ENCODE results near the gene ATP2A1. TPM values are rescaled to one million over a fixed set of nuclear protein-coding genes. Genes with fewer than 3 reads are reported as not detected.
A peak's percentile ranks its signal among the peaks of the same experiment; 100 is the strongest.

ATP2A1 gene
- total and polyA plus RNA-seq, 7 donors, result 0.36 to 1.6 (median 0.85) TPM; not detected in 3

DNA sequence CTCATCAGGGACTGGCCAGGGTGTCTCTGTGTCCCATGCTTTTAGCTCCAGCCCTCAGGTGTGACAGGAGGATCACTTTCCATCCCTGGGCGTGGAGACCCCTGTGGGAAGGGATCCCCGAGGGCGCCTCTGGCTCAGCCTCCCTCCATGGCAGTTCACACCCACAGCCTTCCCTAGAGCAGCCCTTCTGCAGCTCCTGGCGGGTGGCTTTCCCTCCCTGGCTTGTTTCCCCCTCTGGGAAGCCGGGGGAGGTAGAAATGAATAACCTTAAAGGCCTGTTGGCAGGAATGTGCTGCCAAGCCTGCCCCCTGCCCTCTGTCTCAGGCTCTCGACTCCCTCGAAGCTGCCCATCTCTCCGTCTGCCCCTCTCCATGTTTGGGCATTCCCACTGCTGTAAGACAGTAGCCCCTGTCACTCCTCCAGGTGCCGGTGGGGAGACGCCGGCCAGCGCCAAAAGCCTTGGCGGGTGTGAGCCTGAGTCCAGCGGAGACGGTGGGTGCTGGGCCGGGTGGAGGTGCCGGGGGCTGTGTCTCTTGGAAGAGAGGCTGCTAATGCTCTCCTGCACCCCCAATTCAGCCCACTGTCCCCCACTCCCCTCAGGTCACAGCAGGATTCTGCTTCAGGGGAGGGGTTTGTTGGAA lies 2.1 kb upstream of the ATP2A1 start:
- Histone ChIP-seq H3K4me3 (no peak overlapping the region), H3K27ac (no peak overlapping the region), H3K9me3 (no peaks in the 10 kb centered on the region), H3K27me3 (peaks cover 0 to 9% (median 0%) of the 10 kb centered on the region in 3 donors), H3K36me3 (peaks cover 8 to 35% (median 20%) of the 10 kb centered on the region in 4 donors), H3K4me1 (peaks cover 0 to 16% (median 14%) of the 10 kb centered on the region in 4 donors)
- intact Hi-C loops (cut with DNase I), result no loop called here
- TF ChIP-seq POLR2AphosphoS5 (IDR thresholded peaks at IDR 0.05) (no peak), POLR2A (IDR thresholded peaks at IDR 0.05) (no peak)
- WGBS, 2 donors, result 78 to 81% methylated on average over 17 of the region's 17 CpGs
- DNase-seq, result no peak

DNA sequence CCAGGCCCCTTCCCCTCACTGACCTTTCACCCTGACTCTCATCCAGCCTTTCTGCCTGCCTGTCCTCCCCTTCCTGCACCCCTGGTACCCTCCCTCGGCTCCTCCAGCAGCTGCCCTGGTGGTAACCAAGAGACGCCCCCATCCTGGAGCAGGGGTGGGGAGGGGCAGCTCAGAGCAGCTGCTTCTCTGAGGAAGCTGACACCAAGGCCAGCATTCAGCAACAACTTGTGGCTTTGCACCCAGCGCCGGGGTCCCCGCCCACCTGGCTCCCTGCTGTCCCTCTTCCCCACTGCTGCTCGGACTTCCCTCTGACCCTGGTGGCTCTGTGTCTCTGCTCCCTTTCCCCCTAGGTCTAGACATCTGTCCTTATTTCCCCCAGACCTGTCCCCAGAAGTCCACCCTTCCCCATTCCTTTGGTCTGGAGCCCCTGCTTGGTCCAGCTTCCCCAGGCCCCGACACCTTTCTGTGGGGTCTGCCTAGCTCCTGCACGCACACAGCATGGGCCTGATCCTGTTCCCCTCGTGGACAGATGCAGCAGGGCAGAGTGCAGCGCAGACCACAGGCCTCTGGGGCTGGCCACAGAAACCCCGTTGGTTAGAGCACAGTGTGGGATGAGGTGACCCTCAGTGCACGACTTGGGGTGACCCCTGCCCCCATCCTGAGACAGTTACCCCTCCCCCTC lies 1.2 kb upstream of the ATP2A1 start:
- H3K9me3 ChIP-seq, result no peaks in the 10 kb centered on the region
- H3K27me3 ChIP-seq, result peaks cover 0 to 18% (median 3%) of the 10 kb centered on the region in 3 donors
- 55 to 67% methylated on average over 12 of the region's 12 CpGs for WGBS, 2 donors
- intact Hi-C loops (cut with DNase I), result no loop called here
- TF ChIP-seq, protein P1, sequence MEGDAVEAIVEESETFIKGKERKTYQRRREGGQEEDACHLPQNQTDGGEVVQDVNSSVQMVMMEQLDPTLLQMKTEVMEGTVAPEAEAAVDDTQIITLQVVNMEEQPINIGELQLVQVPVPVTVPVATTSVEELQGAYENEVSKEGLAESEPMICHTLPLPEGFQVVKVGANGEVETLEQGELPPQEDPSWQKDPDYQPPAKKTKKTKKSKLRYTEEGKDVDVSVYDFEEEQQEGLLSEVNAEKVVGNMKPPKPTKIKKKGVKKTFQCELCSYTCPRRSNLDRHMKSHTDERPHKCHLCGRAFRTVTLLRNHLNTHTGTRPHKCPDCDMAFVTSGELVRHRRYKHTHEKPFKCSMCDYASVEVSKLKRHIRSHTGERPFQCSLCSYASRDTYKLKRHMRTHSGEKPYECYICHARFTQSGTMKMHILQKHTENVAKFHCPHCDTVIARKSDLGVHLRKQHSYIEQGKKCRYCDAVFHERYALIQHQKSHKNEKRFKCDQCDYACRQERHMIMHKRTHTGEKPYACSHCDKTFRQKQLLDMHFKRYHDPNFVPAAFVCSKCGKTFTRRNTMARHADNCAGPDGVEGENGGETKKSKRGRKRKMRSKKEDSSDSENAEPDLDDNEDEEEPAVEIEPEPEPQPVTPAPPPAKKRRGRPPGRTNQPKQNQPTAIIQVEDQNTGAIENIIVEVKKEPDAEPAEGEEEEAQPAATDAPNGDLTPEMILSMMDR (IDR thresholded peaks at IDR 0.05), result no peak
- no peak for TF ChIP-seq EP300 (IDR thresholded peaks at IDR 0.05)
- TF ChIP-seq POLR2AphosphoS5 (IDR thresholded peaks at IDR 0.05), result no peak
- no peak for TF ChIP-seq POLR2A (IDR thresholded peaks at IDR 0.05)
- H3K36me3 ChIP-seq, result peaks cover under 1 to 25% (median 11%) of the 10 kb centered on the region in 4 donors
- H3K4me3 ChIP-seq, result no peak overlapping the region
- DNase-seq, result no peak
- H3K4me1 ChIP-seq, result peaks cover 0 to 16% (median 14%) of the 10 kb centered on the region in 4 donors
- H3K27ac ChIP-seq, result no peak overlapping the region

DNA sequence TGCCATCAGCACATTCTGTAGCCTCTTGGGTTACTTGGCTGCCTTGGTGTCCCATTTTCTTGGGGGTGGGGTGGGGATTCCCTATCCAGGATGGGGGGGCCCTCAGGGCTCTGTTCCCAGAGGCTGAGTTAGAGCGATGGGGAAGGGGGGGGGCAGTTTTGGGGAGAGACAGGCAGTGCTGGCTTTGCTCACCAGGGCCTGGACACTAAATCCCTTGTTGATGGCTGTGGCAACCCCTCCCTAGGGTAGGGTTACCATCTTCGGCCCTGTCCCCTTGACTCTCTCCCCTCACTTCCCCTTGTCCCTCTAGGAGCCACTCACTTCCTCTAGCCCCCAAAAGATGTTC lies 660 bp upstream of the ATP2A1 start:
- intact Hi-C loops (cut with DNase I), result no loop called here
- WGBS, 2 donors, result 72 to 75% methylated on average over 2 of the region's 2 CpGs
- Histone ChIP-seq H3K4me1 (peaks cover 0 to 16% (median 14%) of the 10 kb centered on the region in 4 donors), H3K9me3 (no peaks in the 10 kb centered on the region), H3K27me3 (peaks cover 0 to 23% (median 8%) of the 10 kb centered on the region in 3 donors), H3K27ac (no peak overlapping the region), H3K36me3 (peaks cover 0 to 20% (median 6%) of the 10 kb centered on the region in 4 donors), H3K4me3 (no peak overlapping the region)
- DNase-seq, result no peak
- TF ChIP-seq POLR2AphosphoS5 (IDR thresholded peaks at IDR 0.05) (no peak), POLR2A (IDR thresholded peaks at IDR 0.05) (no peak), EP300 (IDR thresholded peaks at IDR 0.05) (no peak)
- TF ChIP-seq, protein P1 (IDR thresholded peaks at IDR 0.05), result no peak

DNA sequence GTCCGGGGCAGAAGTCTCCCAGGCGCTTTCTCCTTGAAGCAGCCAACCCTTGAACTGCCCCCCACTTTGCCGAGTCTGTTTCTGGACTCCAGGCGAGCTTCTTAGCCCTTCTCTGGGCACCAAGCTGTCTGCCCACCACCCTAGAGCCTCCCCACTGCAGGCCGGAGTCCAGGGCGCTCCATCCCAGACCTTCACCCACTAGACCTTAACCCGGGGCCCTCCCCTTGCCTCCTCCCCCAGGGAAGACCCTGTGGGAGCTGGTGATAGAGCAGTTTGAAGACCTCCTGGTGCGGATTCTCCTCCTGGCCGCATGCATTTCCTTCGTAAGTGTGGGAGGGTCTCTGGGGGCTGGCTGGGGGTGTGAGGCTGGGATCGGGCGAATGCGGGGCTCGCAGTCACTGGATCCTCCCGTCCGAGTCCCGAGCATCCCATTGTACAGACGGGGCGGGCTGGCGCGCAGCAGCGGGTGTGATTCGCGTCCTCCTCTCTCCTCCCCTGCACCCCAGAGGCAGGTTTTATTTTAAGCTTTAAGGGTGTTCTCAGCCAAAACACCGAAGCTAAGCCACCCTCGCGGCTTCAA lies 1.1 kb downstream of the ATP2A1 start:
- Histone ChIP-seq H3K4me3 (peak overlapping the region; percentile 35 to 66 (median 62)), H3K36me3 (peaks cover 0 to 3% (median 0%) of the 10 kb centered on the region in 4 donors), H3K4me1 (peaks cover 0 to 16% (median 14%) of the 10 kb centered on the region in 4 donors), H3K27me3 (peaks cover 5 to 33% (median 12%) of the 10 kb centered on the region in 3 donors), H3K27ac (peak overlapping the region in 3 of 4 donors; percentile 29 to 55 (median 51)), H3K9me3 (no peaks in the 10 kb centered on the region)
- TF ChIP-seq POLR2A (IDR thresholded peaks at IDR 0.05) (no peak), POLR2AphosphoS5 (IDR thresholded peaks at IDR 0.05) (no peak), EP300 (IDR thresholded peaks at IDR 0.05) (no peak)
- TF ChIP-seq, protein P1 (IDR thresholded peaks at IDR 0.05), result no peak
- no peak for DNase-seq
- WGBS, 2 donors, result 1 to 3% methylated on average over 27 of the region's 27 CpGs
- intact Hi-C loops (cut with DNase I), result no loop called here
